ENCODE measurements around the gene ADAD2.

DNA sequence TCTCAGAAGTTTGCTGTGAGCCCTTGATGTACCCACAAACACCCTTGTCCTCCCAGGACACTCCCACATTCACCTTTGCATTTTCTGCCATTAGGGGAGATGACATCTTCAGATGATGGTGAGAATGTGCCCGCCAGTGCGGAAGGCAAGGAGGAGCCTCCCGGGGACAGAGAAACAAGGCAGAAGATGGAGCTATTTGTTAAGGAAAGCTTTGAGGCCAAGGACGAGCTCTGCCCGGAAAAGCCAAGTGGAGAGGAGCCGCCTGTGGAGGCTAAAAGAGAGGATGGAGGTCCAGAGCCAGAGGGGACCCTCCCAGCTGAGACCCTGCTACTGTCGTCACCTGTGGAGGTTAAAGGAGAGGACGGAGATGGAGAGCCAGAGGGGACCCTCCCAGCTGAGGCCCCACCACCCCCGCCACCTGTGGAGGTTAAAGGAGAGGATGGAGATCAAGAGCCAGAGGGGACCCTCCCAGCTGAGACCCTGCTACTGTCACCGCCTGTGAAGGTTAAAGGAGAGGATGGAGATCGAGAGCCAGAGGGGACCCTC lies 21.1 kb upstream of the ADAD2 start:
- TF ChIP-seq, protein P1, sequence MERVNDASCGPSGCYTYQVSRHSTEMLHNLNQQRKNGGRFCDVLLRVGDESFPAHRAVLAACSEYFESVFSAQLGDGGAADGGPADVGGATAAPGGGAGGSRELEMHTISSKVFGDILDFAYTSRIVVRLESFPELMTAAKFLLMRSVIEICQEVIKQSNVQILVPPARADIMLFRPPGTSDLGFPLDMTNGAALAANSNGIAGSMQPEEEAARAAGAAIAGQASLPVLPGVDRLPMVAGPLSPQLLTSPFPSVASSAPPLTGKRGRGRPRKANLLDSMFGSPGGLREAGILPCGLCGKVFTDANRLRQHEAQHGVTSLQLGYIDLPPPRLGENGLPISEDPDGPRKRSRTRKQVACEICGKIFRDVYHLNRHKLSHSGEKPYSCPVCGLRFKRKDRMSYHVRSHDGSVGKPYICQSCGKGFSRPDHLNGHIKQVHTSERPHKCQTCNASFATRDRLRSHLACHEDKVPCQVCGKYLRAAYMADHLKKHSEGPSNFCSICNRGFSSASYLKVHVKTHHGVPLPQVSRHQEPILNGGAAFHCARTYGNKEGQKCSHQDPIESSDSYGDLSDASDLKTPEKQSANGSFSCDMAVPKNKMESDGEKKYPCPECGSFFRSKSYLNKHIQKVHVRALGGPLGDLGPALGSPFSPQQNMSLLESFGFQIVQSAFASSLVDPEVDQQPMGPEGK (CRISPR knock-in tag; IDR thresholded peaks at IDR 0.05; ENCODE audit: borderline replicate concordance): no peak
- TF ChIP-seq ZFP30 (CRISPR knock-in tag; IDR thresholded peaks at IDR 0.05): no peak
- TF ChIP-seq, protein P2, sequence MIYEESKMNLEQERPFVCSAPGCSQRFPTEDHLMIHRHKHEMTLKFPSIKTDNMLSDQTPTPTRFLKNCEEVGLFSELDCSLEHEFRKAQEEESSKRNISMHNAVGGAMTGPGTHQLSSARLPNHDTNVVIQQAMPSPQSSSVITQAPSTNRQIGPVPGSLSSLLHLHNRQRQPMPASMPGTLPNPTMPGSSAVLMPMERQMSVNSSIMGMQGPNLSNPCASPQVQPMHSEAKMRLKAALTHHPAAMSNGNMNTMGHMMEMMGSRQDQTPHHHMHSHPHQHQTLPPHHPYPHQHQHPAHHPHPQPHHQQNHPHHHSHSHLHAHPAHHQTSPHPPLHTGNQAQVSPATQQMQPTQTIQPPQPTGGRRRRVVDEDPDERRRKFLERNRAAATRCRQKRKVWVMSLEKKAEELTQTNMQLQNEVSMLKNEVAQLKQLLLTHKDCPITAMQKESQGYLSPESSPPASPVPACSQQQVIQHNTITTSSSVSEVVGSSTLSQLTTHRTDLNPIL (CRISPR knock-in tag; IDR thresholded peaks at IDR 0.05; ENCODE audit: low read depth): no peak
- no peak for TF ChIP-seq BACH2 (CRISPR knock-in tag; IDR thresholded peaks at IDR 0.05; ENCODE audit: borderline replicate concordance)
- TF ChIP-seq RARB (CRISPR knock-in tag; IDR thresholded peaks at IDR 0.05): no peak
- TF ChIP-seq, protein P3, sequence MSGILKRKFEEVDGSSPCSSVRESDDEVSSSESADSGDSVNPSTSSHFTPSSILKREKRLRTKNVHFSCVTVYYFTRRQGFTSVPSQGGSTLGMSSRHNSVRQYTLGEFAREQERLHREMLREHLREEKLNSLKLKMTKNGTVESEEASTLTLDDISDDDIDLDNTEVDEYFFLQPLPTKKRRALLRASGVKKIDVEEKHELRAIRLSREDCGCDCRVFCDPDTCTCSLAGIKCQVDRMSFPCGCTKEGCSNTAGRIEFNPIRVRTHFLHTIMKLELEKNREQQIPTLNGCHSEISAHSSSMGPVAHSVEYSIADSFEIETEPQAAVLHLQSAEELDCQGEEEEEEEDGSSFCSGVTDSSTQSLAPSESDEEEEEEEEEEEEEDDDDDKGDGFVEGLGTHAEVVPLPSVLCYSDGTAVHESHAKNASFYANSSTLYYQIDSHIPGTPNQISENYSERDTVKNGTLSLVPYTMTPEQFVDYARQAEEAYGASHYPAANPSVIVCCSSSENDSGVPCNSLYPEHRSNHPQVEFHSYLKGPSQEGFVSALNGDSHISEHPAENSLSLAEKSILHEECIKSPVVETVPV (CRISPR knock-in tag; IDR thresholded peaks at IDR 0.05): no peak
- TF ChIP-seq GLIS3 (CRISPR knock-in tag; IDR thresholded peaks at IDR 0.05): no peak
- TF ChIP-seq ISL1 (CRISPR knock-in tag; IDR thresholded peaks at IDR 0.05): no peak
- no peak for TF ChIP-seq OSR1 (CRISPR knock-in tag; IDR thresholded peaks at IDR 0.05)
- no peak for TF ChIP-seq ZNF565 (CRISPR knock-in tag; conservative IDR thresholded peaks at IDR 0.05; ENCODE audit: low read depth)
- TF ChIP-seq, protein P4, sequence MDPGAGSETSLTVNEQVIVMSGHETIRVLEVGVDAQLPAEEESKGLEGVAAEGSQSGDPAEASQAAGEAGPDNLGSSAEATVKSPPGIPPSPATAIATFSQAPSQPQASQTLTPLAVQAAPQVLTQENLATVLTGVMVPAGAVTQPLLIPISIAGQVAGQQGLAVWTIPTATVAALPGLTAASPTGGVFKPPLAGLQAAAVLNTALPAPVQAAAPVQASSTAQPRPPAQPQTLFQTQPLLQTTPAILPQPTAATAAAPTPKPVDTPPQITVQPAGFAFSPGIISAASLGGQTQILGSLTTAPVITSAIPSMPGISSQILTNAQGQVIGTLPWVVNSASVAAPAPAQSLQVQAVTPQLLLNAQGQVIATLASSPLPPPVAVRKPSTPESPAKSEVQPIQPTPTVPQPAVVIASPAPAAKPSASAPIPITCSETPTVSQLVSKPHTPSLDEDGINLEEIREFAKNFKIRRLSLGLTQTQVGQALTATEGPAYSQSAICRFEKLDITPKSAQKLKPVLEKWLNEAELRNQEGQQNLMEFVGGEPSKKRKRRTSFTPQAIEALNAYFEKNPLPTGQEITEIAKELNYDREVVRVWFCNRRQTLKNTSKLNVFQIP (CRISPR knock-in tag; IDR thresholded peaks at IDR 0.05; ENCODE audit: borderline replicate concordance, low read depth): no peak
- no peak for TF ChIP-seq ZFP3 (CRISPR knock-in tag; IDR thresholded peaks at IDR 0.05)
